SK-N-DZ (cell line): ENCODE results near the gene ACOT7.

Experiments used
- DNase-seq: peaks from one replicate; pipeline ENCODE4 v3.0.0-alpha.2; 2015; ENCODE audit warnings: low spot score

ACOT7 gene

GRCh38 chr1:6251681-6252373 is 141.7 kb downstream of the ACOT7 start:
- DNase-seq: no peak

GRCh38 chr1:6251233-6251632 is 142.3 kb downstream of the ACOT7 start:
- DNase-seq: no peak

GRCh38 chr1:6249739-6250689 is 143.6 kb downstream of the ACOT7 start:
- DNase-seq: no peak

- no peak for DNase-seq
Measured at GRCh38 chr1:6248932-6249738, 144.4 kb downstream of the ACOT7 start.

DNA sequence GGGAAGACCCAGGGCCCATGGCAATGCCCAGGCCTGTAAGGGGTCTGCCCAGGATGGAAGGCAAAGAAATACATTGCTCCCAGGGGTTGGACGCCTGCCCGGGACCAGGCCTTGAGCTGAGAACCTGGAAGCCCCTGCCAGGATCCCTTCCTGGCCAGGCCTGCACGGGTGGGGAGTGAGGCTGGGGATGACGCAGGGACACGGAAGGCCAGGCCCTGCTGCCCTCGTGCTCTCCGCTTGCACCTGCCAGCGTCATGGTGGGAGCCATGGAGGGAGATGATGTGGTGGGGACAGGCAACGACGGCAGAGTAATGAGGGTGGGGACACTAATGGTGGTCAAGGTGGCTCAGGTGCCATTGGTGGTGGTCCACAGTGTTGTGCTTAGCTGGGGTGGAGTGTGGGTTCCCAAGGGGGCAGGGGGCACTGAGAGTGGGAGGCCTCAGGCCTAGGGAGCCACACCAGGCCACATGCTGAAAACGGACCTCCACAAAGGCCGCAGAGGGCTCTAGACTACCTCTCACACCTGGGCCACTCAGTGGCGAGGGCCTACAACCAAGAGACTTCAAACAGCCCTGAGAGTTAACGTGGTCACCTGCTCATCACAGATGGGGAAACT is 145.3 kb downstream of the ACOT7 start:
- no peak for DNase-seq

- DNase-seq: no peak
Measured at GRCh38 chr1:6247651-6248050, 145.9 kb downstream of the ACOT7 start.

GRCh38 chr1:6246497-6247467 is 146.8 kb downstream of the ACOT7 start:
- DNase-seq: peak; percentile 72

GRCh38 chr1:6245869-6246496 is 147.6 kb downstream of the ACOT7 start:
- peak; percentile 72 for DNase-seq

GRCh38 chr1:6245086-6245868 is 148.3 kb downstream of the ACOT7 start:
- DNase-seq: peak; percentile 49

GRCh38 chr1:6244401-6245049 is 149.0 kb downstream of the ACOT7 start:
- DNase-seq: no peak

- DNase-seq: no peak
Measured at GRCh38 chr1:6243993-6244392, 149.6 kb downstream of the ACOT7 start, which contains the start of gene HES3. TSS of gene HES3 (plus strand) at chr1:6244179. CDS start at chr1:6244366, 187 bp downstream.

DNA sequence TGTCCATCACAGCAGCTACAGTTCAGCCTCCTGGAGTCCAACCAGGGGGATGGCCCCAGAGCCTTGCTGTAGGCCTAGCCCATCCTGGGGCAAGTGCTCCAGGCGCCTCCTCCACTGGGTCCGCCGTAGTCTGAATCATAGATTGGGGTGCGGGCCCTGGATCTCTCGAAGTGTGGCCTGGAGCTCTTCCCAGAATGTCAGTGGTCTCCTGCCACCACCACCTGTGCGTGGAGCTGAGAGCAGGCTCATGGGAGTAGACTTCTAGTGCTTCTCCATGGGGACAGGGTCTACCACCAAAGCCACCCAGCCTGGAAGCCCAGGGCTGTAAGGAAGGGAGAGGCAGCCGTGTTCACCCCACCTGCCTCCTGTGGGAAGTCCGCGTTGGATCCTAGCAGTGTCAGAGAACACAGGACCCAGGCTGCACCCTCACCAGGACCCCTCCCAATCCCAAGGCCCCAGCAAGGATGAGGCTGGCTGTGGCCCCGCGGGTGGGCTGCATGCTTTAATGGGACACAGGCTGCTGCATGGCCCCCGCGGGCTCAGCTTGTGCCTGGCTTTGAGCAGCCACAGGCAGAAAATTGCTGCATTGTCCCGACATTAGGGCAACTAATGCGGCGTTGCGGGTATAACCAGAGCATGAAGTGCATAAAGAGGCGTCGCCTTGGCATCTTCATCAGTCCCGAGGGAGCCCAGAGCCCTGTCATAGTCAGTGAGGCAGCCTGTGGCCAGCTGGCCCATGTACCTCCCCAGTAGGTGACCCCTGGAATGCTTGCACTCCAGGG is 150.3 kb downstream of the ACOT7 start:
- no peak for DNase-seq

- DNase-seq: no peak
Measured at GRCh38 chr1:6241887-6242740, 151.5 kb downstream of the ACOT7 start.

DNA sequence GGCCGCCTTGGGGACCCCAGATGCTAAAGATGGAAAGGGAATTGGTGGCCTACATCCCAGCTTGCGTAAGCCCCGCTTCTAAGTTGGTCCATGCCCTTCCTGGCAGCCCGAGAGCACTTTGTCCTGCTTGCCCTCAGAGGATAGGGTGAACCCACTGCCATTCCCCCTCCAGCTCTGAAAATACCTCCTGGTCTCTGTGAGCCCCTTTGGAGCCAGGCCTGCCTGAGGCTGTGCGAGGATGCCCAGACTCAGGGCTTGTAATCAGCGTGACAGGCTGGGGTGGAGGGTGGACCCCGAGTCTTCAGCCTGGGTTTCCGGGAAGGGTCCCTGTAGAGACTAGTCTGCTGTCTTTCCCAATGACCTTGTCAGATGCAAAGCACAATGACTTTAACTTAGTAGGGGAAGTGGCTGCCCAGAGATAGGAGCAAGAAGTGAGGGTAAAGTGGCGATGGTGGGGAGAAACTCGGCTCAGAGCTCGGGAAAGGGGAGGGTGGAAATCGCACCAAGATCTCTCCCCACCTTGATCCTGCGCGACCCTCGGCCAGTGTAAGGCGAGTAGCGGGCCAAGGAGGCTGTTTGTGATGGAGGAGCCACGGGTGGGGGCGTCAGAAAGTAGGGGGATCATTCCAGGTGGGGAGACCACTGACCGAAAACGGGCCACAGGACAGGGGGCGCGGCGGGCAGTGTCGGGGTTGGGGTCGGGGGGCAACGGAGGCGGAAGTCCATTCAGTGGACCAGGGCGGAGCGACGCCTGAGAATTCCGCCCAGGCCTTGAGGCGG is 152.3 kb downstream of the ACOT7 start:
- DNase-seq: no peak

DNA sequence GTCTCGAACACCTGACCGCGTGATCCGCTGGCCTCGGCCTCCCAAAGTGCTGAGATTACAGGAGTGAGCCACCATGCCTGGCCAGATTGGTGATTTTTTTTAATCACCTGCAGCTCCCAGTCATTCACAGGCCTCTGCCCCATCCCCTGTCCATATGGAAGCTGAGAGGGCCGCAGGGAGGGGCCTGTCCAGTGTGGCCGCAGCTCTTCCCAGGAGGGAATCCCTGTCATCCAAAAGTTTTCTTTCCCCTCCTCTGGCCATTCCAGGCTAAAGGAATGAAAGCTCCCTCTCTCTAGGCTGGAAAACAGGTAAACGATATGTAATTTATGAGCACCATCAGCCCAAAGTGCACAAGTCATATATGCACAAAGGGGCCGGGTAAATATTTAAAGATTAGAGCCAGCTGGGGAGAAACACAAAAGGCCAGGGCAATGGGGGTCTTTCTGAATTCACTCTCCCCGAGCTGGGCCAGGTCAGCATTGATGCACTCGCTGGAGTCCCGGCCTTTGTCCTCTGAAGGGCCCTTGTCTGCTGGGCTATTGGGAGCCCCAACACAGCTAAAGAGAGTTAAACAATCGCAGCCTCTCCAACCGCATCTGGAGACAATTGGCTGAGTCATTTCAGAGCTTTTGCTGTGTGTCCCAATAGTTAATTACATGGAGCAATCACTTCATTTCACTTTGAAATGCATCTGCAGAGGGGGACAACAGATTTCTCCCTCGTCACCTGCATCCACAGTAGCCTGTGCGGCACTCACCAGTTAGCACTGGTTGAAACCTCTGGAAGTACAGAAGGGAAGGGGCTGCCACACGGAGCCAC is 153.4 kb downstream of the ACOT7 start:
- no peak for DNase-seq
